ENCODE data around the gene CDK15.

- TF ChIP-seq CTCF (IDR thresholded peaks at IDR 0.05; ENCODE audit: insufficient read depth, low read length, poor library complexity, severe bottlenecking) (no peak), EZH2phosphoT487 (conservative IDR thresholded peaks at IDR 0.05; ENCODE audit: low read length) (no peak)
Measured at GRCh38 chr2:201768918-201769317, 37.4 kb upstream of the CDK15 start.

All from SU-DHL-6 (cell line).